Duodenal mucosa (tissue), 2 donors: ENCODE measurements around the gene NKD1.

Source experiments
- H3K27ac ChIP-seq: one replicate; pipeline ENCODE4 v1.7.0; 2013; ENCODE audit warnings: low read depth, low read length
- H3K27me3 ChIP-seq, 2 donors: one replicate each; pipeline ENCODE4 v1.7.0; 2013; ENCODE audit warnings: low read length in 2 of 2, control low read depth in 1 of 2; ENCODE audit not compliant: insufficient read depth in 2 of 2, control insufficient read depth in 1 of 2
- H3K36me3 ChIP-seq, 2 donors: one replicate each; pipeline ENCODE4 v1.7.0; 2013; ENCODE audit warnings: low read length in 2 of 2, control low read depth in 1 of 2; ENCODE audit not compliant: insufficient read depth in 2 of 2, control insufficient read depth in 1 of 2
- H3K4me1 ChIP-seq, 2 donors: one replicate each; pipeline ENCODE4 v1.7.0; 2013; ENCODE audit warnings: low read length in 2 of 2, control low read depth in 1 of 2; ENCODE audit not compliant: insufficient read depth in 2 of 2, control insufficient read depth in 1 of 2
- H3K4me3 ChIP-seq, 2 donors: one replicate each; pipeline ENCODE4 v1.7.0; 2013; ENCODE audit warnings: low read length in 2 of 2, low read depth in 1 of 2
- H3K9ac ChIP-seq, 2 donors: one replicate each; pipeline ENCODE4 v1.7.0; 2013; ENCODE audit warnings: low read length in 2 of 2, low read depth in 1 of 2
- H3K9me3 ChIP-seq, 2 donors: one replicate each; pipeline ENCODE4 v1.7.0; 2013; ENCODE audit warnings: low read length in 2 of 2, control low read depth in 1 of 2; ENCODE audit not compliant: control insufficient read depth in 1 of 2

NKD1 gene

DNA sequence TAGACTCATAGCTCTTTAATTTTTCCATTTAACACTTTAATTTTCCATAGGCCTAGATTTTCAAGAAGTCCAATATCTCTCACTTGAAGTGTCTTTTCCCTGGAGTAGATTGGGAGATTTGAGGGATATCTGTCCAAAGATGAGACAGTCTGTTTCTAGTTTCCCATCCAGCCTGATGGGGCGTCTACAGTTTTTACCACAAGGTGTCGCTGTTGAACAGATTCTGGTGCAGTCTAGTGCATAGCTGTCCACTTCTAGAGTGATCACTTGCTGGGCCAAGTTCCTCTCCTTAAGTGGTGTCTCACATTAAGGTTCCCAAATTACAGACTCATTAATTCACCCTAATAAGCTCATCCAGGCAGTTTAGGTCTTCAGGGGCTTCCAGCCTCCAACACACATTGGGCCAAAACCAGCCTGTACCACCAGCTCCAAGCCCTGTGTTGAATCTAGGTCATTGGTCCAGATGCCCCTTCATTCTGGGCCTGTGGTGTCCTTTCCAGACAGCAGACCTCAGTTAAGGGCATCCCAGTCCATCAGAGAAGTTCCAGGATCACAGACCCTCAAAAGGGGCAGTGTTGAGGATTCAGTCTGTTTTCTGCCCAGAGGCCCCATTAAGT, 123.6 kb downstream of the NKD1 start:
- Histone ChIP-seq H3K27me3 (no peaks in the 10 kb centered on the region), H3K4me3 (no peak overlapping the region), H3K9ac (no peak overlapping the region), H3K27ac (no peak overlapping the region), H3K4me1 (peaks cover 12 to 14% of the 10 kb centered on the region in 2 donors), H3K36me3 (peaks cover 12 to 16% of the 10 kb centered on the region in 2 donors), H3K9me3 (peaks cover 15 to 20% of the 10 kb centered on the region in 2 donors)

DNA sequence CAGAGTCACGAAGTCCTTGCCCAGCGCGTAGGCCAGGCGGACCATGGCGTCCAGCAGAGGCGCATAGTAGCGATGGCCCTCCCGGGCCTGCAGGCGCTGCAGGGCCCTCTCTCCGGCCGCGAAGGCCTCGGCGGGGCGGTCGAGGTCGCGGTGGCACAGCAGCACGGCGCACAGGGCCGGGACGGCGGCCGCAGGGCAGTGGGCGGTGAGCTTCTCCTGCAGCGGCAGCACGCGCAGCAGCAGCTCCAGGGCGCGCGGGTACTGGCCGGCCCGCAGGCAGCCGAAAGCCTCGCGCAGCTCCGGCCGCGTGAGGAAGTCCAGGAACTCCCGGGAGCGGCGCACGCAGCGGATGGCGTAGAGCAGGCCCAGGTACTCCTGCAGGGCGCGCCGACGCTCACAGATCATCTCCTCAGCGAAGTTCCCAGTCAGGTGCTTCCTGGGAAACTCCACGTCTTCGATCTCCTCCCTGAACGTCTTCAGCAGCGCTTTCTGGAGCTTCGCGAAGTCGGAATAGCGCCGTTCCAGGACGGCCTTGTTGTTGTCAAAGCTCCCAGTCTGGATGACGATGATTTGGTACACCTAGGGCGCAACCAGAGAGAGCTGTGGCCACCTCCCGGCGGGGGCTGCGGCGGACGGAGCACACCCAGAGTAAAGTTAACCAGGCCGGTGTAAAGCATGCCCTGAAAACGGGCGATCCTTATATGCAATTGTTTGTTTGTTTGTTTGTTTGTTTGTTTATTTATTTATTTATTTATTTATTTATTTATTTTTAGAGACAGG, 125.5 kb downstream of the NKD1 start:
- Histone ChIP-seq H3K36me3 (peaks cover 12 to 19% of the 10 kb centered on the region in 2 donors), H3K27me3 (no peaks in the 10 kb centered on the region), H3K4me1 (peaks cover under 1 to 2% of the 10 kb centered on the region in 2 donors), H3K27ac (no peak overlapping the region), H3K4me3 (no peak overlapping the region), H3K9me3 (peaks cover 15 to 20% of the 10 kb centered on the region in 2 donors), H3K9ac (no peak overlapping the region)

DNA sequence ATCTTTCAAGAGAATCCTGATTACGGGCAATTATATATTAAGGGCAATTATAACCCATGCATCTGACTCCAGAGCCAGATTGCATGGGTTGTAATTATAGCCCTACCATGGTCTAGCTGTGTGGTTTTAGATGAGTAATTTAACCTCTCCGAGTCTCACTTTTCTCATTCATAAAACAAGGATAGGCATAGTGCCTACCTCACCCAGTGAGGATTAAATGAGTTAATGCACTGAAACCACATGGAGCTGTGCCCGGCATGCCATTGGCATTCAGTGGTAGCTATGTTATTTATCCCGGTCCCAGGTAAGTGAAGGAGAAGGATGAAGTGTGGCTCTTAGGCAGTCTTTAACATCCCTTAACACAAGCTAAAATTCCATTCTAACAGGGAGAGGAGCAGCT, 126.6 kb downstream of the NKD1 start:
- H3K27ac ChIP-seq = no peak overlapping the region
- peaks cover 15 to 20% of the 10 kb centered on the region in 2 donors for H3K9me3 ChIP-seq
- no peak overlapping the region for H3K9ac ChIP-seq
- no peak overlapping the region for H3K4me3 ChIP-seq
- H3K36me3 ChIP-seq = peaks cover 12 to 19% of the 10 kb centered on the region in 2 donors
- H3K27me3 ChIP-seq = no peaks in the 10 kb centered on the region
- H3K4me1 ChIP-seq = peaks cover 0 to 3% of the 10 kb centered on the region in 2 donors

DNA sequence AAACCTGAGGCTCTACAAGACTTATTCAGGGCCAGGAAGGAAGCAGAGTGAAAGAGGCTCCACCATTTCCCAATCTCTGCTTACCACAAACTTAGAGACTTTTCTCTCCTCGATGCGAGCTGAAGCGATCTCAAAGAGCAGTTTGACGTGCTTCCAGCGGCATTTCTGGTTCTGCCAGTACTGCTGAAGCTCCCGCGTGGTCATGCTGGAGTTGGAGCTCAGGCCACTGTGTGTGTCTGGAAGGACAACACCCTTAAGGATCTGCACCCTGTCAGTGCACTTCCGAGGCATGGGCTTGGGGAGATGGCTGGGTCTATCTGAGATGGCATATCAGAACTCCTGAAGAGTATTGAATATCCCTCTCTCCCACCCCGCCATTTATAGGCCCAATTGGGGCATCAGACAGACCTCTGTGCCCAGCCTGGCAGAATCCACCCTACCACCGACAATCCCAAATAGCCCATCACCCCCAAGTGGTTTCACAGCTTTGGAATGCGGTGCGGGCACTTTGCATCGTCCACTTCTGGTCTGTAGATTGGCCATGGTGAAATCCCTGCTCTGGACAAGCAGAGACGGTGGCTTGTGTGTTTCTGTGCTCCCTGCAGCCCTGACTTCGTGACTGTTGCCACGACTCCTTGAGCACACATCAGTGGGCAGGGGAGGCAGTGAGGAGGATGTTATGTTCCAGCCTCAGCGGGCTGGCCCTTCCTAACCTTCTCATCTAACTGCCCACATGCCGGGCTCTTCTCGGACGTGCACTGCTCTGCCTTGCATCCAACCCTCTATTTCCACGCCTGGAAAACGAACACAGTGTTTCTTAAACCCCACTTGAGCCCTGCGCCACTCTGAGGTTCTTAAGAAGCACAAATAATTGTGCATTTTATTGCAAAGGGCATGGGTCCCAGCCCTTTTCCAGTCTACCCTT, 127.8 kb downstream of the NKD1 start:
- H3K27me3 ChIP-seq = no peaks in the 10 kb centered on the region
- H3K9ac ChIP-seq = no peak overlapping the region
- peaks cover 0 to 3% of the 10 kb centered on the region in 2 donors for H3K4me1 ChIP-seq
- no peak overlapping the region for H3K27ac ChIP-seq
- H3K36me3 ChIP-seq = peaks cover 12 to 19% of the 10 kb centered on the region in 2 donors
- H3K4me3 ChIP-seq = no peak overlapping the region
- H3K9me3 ChIP-seq = peaks cover 15 to 20% of the 10 kb centered on the region in 2 donors

DNA sequence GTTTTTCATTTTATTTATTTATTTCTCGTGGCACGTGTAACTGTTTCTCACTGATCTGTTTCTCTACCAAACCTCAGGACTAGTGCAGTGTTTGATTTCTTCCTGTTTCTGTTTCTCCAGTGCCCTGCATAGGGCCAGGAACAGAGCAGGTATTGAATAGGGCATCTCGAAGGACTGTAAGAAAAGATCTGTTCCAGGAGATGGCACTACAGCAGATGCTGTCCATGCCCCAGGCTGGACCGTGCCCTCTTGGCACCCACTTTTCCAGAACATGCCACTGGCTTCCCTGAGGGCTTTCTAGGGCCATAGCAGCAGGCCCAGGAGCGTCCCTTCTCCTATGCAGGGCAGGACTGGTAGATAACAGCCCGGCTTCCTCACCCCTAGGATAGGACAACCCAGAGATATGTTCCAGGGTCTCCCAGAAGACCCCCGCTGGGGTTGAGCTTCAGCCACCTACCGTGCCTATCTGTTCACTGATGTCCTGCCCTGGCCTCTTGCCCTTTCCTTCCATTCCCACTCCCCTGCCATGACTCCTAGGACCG, 128.6 kb downstream of the NKD1 start:
- H3K27me3 ChIP-seq = no peaks in the 10 kb centered on the region
- H3K9me3 ChIP-seq = peaks cover 12 to 15% of the 10 kb centered on the region in 2 donors
- no peak overlapping the region for H3K27ac ChIP-seq
- H3K36me3 ChIP-seq = peaks cover 10 to 19% of the 10 kb centered on the region in 2 donors
- no peak overlapping the region for H3K9ac ChIP-seq
- H3K4me1 ChIP-seq = peaks cover 0 to 3% of the 10 kb centered on the region in 2 donors
- no peak overlapping the region for H3K4me3 ChIP-seq

DNA sequence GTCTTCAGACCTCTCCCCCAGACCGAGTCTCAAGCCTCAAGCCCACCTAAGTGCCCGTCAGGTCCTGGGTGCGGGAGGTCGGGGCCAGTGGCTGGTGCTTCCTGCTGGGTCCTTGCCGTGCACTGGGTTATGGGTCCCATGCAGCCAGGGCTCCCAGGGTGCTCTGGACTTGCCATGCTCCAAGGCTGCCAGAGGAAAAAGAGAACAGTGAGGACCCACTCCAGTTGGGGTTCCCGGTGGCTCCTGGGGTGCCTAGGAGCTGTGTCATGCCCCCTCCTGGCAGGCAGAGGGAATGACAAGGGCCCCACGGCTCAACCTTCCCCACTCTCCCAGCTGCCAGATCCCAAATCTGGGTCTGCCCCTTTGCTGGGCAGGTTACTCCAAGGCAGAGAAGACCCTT, 129.2 kb downstream of the NKD1 start:
- Histone ChIP-seq H3K4me3 (no peak overlapping the region), H3K9me3 (peaks cover 6 to 9% of the 10 kb centered on the region in 2 donors), H3K27me3 (no peaks in the 10 kb centered on the region), H3K27ac (no peak overlapping the region), H3K36me3 (peaks cover 4 to 19% of the 10 kb centered on the region in 2 donors), H3K9ac (no peak overlapping the region), H3K4me1 (peaks cover 0 to 3% of the 10 kb centered on the region in 2 donors)

DNA sequence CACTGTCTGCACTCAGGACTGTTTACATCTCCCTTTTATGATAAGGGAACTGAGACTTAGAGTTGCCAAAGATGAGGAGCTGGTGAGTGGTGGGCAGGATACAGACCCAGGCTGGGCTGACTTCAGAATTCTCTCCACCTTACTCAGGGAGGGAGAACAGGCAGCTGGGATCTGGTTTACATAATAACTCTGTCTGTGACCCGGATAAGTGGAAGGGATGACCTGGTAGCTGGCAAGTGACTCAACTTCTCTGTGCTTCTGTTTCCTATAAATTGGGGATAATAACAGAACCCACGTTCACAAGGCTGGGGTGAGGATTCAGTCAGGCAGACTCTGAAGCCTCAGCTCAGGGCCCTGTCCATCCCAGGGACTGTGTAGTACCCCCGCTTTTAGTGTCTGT, 130.3 kb downstream of the NKD1 start:
- Histone ChIP-seq H3K4me1 (peaks cover 5 to 11% of the 10 kb centered on the region in 2 donors), H3K36me3 (peaks cover 4 to 13% of the 10 kb centered on the region in 2 donors), H3K27ac (no peak overlapping the region), H3K4me3 (no peak overlapping the region), H3K9ac (no peak overlapping the region), H3K27me3 (no peaks in the 10 kb centered on the region), H3K9me3 (peaks cover 0 to 3% of the 10 kb centered on the region in 2 donors)

DNA sequence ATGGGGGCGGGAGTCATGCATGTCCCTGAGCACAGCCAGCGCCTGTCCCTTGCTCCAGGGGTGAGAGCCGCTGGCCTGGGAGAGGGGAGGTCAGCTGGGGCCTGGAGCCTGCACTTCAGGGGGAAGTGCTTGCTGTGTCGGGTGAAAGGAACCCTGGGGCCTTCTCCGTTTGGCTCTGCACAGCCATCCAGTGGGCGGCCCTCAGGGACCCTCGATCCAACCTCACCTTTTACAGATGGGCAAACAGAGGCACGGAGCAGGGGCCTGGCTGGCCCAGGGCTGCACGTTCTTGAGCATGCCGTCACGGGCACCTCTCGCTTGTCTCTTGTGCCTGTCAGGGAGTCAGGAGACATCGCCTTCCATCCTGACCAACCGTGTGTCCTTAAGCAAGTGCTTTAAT, 131.1 kb downstream of the NKD1 start:
- no peaks in the 10 kb centered on the region for H3K9me3 ChIP-seq
- H3K4me3 ChIP-seq = peak overlapping the region in 1 of 2 donors; percentile 38
- H3K4me1 ChIP-seq = peaks cover 11 to 17% of the 10 kb centered on the region in 2 donors
- H3K27ac ChIP-seq = no peak overlapping the region
- peaks cover 4 to 13% of the 10 kb centered on the region in 2 donors for H3K36me3 ChIP-seq
- H3K27me3 ChIP-seq = no peaks in the 10 kb centered on the region
- no peak overlapping the region for H3K9ac ChIP-seq

DNA sequence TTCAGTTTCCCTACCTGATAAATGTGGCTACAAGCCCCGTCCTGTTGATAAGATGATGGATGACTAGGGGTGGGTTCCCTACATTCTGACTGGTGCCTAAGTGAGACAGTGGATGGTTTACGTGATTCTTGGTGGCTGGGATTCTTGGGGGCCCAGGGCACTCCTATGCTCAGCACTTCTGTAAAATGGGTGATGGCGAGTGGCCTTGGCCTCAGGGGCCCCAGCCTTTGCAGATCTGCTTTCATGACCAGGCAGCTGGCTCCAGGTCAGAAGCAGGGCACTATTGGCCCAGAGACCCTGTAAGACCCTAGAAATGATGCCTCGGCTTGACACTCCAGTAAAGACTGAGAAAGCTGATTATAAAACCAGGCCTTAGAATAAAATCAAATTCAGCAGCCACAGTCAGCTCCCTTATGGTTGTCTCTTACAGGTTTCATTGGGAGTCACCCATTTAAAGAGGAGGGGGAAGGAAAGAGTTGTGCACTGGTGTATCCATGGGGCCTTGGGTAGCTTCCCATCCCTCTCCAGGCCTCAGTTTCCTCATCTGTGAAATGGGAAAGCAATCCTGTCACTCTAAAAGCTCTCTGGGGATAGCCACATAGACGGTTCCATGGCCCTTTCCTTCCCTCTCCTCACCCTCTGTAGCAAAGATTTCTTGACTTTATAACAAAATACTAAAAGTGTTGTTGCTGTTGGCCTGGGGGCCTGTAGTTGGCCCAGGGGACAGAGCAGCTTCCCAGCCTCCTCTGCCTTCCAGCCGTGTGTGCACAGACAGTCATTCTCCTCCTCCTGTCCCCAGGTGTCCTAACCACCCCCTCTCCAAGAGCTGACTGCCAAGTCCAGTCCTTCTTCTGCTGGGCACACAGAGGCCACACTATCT, 131.7 kb downstream of the NKD1 start:
- peaks cover 17 to 24% of the 10 kb centered on the region in 2 donors for H3K4me1 ChIP-seq
- peak overlapping the region; percentile 64 to 67 for H3K4me3 ChIP-seq
- no peak overlapping the region for H3K27ac ChIP-seq
- H3K36me3 ChIP-seq = peaks cover 2 to 6% of the 10 kb centered on the region in 2 donors
- no peaks in the 10 kb centered on the region for H3K27me3 ChIP-seq
- peak overlapping the region; percentile 52 to 53 for H3K9ac ChIP-seq
- H3K9me3 ChIP-seq = no peaks in the 10 kb centered on the region
